Measurements from ENCODE around the gene KLC1.

KLC1 gene

DNA sequence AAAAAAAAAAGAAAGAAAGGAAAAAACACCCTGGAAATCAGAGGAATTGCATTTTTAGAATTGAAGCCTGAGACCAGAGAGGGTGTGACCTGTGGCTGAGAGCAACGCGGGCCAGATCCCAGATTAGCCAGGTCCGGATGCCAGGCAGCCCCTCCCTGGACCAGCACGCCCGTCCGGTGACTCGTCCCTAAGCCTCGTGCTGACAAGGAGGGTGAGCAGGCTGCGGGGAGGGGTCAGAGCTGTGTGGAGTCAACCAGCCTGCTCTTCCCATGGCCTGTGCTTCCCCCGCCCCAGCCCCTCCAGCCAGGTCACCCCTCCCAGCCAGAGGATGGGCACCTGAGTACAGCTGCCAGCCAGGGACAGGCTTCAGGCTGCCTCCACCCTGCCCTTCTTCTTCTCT is 4.2 kb upstream of the KLC1 start:
- H3K4me3 ChIP-seq (ENCODE audit: low read depth, low read length): no peak overlapping the region
- in situ Hi-C loops (cut with HindIII; ENCODE audit: low sequenced_read_pairs): no loop called here
- TF ChIP-seq, protein P1, sequence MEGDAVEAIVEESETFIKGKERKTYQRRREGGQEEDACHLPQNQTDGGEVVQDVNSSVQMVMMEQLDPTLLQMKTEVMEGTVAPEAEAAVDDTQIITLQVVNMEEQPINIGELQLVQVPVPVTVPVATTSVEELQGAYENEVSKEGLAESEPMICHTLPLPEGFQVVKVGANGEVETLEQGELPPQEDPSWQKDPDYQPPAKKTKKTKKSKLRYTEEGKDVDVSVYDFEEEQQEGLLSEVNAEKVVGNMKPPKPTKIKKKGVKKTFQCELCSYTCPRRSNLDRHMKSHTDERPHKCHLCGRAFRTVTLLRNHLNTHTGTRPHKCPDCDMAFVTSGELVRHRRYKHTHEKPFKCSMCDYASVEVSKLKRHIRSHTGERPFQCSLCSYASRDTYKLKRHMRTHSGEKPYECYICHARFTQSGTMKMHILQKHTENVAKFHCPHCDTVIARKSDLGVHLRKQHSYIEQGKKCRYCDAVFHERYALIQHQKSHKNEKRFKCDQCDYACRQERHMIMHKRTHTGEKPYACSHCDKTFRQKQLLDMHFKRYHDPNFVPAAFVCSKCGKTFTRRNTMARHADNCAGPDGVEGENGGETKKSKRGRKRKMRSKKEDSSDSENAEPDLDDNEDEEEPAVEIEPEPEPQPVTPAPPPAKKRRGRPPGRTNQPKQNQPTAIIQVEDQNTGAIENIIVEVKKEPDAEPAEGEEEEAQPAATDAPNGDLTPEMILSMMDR (IDR thresholded peaks at IDR 0.05; ENCODE audit: low read depth, low read length): no peak
- peak; percentile 36 for DNase-seq (ENCODE audit: low read depth, low spot score)

DNA sequence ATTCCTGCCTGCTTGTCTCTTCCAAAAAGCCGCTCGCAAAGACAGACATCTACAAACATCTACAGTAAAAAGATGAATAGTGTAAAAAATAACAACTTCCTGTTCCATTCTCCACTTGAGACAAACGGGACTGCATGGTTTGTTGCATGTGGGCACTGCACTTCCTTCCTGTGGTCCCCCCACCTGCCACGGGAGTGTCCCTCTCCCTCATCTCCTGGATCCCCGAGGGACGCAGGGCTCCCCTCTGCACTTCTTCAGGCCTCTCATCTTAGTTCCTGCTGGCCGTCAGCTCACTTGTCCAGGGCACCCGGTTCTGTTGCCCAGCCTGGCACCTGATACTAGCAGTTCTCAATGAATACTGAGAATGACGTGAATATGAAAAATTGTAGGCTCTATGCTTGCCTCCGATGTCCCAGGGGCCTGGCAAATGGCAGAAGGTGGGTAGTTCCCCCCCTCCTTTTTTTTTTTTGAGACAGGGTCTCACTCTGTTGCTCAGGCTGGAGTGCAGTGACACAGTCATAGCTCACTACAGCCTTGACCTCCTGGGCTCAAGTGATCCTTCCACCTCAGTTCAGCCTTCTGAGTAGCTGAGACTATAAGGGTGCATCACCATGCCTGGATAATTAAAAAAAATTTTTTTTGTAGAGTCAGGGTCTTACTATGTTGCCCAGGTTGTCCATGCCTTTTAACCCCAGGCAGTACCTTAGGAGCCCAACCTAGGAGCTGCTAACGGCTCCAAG is 3.5 kb upstream of the KLC1 start:
- no peak overlapping the region for H3K4me3 ChIP-seq (ENCODE audit: low read depth, low read length)
- TF ChIP-seq, protein P1 (IDR thresholded peaks at IDR 0.05; ENCODE audit: low read depth, low read length): no peak
- DNase-seq (ENCODE audit: low read depth, low spot score): no peak
- in situ Hi-C loops (cut with HindIII; ENCODE audit: low sequenced_read_pairs): no loop called here

DNA sequence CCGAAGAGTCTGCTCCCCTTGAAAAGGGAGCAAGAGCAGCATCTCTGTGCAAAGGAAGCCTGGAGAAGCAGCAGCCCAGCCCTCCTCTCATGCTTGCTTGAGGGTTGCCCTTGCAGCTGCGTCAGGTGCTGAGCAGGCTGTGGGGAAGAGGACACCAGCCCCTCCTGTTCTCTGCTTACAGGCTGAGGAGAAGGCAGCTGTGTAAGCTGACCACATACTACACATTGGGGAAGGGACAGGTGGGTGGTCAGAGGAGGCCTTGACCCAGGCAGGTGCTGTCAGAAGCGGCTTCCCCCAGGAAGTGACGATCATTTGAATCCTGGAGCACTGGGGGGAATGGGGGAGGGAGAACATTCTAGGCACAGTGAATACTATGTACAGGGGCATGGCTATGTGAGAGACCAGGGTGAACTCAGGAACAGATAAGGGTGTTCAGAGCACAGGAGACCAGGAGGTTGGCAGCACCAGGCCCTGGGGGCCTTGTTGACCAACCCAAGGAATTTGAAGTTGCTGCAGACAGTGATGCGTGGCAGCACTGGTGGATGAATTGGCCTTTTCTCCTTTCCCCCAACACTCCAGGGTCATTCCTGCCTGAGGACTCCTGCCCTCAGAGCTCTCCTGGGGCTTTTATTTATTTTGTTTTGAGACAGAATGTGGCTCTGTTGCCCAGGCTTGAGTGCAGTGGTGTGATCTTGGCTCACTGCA is 2.7 kb upstream of the KLC1 start:
- in situ Hi-C loops (cut with HindIII; ENCODE audit: low sequenced_read_pairs): no loop called here
- DNase-seq (ENCODE audit: low read depth, low spot score): no peak
- TF ChIP-seq, protein P1 (IDR thresholded peaks at IDR 0.05; ENCODE audit: low read depth, low read length): no peak
- no peak overlapping the region for H3K4me3 ChIP-seq (ENCODE audit: low read depth, low read length)

DNA sequence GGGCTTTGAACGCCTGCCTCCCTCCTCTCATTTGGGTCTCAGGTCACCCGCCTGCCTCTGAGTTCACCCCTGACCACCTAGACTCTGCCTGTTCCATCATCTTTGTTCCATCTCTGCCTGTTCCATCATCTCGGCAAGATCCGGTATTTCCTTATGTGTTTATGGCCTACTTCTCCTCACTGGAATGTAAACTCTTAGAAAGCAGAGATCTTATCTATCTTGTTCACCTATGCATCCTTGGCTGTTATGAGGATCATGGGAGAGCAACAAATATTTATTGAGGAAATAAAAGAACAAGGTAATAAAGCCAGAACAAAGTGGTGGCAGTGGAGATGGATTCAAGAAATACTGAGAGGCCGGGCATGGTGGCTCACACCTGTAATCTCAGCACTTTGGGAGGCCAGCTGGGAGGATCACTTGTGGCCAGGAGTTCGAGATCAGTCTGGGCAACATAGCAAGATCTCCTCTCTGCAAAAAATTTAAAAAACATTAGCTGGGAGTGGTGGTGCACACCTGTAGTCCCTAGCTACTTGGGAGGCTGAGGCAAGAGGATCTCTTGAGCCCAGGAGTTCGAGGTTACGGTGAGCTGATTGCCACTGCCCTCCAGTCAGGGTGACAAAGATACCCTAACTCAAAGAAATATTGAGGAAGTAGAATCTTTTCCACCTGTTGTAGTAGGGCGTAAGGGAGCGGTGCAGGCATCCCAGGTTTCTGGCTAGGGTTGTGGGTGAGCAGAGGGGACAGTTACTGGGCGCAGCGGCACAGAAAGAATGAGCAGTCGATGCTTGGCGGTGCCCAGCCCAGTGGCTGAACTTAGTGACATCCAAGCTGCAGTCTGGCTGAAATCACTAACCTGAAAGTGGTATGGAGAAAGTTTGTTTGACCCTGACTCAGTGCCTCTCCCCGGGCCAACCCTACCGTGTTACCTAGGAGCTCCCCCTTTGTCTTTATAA is 1.7 kb upstream of the KLC1 start:
- no peak for DNase-seq (ENCODE audit: low read depth, low spot score)
- H3K4me3 ChIP-seq (ENCODE audit: low read depth, low read length): no peak overlapping the region
- TF ChIP-seq, protein P1 (IDR thresholded peaks at IDR 0.05; ENCODE audit: low read depth, low read length): no peak
- in situ Hi-C loops (cut with HindIII; ENCODE audit: low sequenced_read_pairs): no loop called here

DNA sequence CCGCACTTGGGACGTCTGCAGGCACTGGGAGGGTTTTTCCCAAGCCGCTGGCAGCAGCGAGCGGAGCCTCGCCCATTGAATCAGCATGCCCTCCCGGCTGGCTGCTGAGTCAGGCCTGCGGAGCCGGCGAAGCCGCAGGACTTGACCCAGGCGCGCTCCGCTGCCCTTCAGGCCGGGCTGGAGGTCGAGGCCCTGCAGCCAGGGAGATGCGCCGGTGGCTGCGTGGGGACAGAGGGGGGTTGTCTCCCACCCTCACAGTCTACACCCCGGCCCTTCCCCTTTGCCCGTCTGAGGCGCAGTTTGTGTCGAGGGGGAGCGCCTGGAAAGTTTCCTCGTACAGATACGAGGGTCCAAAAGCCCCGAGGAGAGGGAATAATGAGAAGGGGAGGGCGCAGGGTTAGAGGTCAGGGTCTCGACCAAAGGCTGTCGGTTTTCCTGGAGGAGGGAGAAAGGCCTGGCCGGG is 759 bp upstream of the KLC1 start:
- TF ChIP-seq, protein P1 (IDR thresholded peaks at IDR 0.05; ENCODE audit: low read depth, low read length): no peak
- in situ Hi-C loops (cut with HindIII; ENCODE audit: low sequenced_read_pairs): no loop called here
- H3K4me3 ChIP-seq (ENCODE audit: low read depth, low read length): peak overlapping the region; percentile 87
- peak; percentile 79 for DNase-seq (ENCODE audit: low read depth, low spot score)

DNA sequence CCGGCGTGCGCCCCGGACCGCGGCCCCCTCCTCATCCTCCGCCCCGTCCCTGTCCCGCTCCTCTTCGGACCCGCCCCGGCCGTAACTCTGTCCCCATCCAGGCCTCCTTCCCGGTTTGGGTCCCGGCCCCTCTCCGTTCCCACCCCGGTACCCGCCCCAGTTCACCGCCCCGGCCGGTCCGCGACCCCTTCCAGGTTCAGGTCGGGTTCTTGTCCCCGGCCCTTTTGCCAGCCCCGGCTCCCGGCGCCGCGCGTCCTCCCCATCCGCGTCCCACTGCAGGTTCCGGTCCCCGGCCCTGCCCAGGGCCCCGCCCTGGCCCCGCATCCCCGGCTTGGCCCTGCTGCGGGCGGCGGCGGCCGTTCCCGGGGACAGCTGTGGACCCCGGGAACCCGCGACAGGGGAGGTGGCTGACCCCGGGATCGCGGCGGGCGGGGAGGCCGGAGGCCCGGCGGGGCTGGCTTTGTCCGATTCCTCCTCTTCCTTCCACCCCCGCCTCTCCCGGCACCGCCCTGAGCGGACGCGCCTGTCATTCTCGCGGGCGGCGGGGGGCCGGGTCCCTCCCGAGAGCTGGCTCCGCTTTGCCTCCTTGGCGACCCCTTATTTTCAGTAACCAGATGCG is 601 bp downstream of the KLC1 start:
- H3K4me3 ChIP-seq (ENCODE audit: low read depth, low read length): peak overlapping the region; percentile 87
- in situ Hi-C loops (cut with HindIII; ENCODE audit: low sequenced_read_pairs): no loop called here
- TF ChIP-seq, protein P1 (IDR thresholded peaks at IDR 0.05; ENCODE audit: low read depth, low read length): no peak
- no peak for DNase-seq (ENCODE audit: low read depth, low spot score)

Data from astrocyte of the spinal cord (primary cell).